PFSK-1 (cell line): Measurements from ENCODE around the gene TRIM9.

Experiments
- FOXP2 ChIP-seq: optimal IDR thresholded peaks from 2 replicates; pipeline ENCODE3; 2011; ENCODE audit warnings: borderline replicate concordance, control low read depth, inconsistent platforms; ENCODE audit not compliant: insufficient read depth; ENCODE audit errors: extremely low read length, extremely low read depth
- POLR2AphosphoS5 ChIP-seq: IDR thresholded peaks from 2 replicates; pipeline ENCODE4 v1.6.1; 2012; ENCODE audit warnings: low read depth, mild to moderate bottlenecking, control low read depth, low read length, moderate library complexity
- SIN3A ChIP-seq: IDR thresholded peaks from 2 replicates; pipeline ENCODE4 v1.6.1; 2012; ENCODE audit warnings: mild to moderate bottlenecking, low read length, moderate library complexity, borderline replicate concordance; ENCODE audit not compliant: insufficient read depth
- TAF1 ChIP-seq: IDR thresholded peaks from 2 replicates; pipeline ENCODE4 v1.6.1; 2012; ENCODE audit warnings: low read length, control low read depth, borderline replicate concordance; ENCODE audit not compliant: insufficient read depth
- TF ChIP-seq, protein P1 (sequence below), 2 experiments: IDR thresholded peaks; 2 replicates each; pipeline versions ENCODE4 v1.6.1 to v1.8.0; 2011 to 2012; ENCODE audit warnings: low read depth in 2 of 2, low read length in 2 of 2, control low read depth in 1 of 2, inconsistent platforms in 1 of 2, mild to moderate bottlenecking in 1 of 2, moderate library complexity in 1 of 2; ENCODE audit not compliant: insufficient read depth in 1 of 2

Gene TRIM9

DNA sequence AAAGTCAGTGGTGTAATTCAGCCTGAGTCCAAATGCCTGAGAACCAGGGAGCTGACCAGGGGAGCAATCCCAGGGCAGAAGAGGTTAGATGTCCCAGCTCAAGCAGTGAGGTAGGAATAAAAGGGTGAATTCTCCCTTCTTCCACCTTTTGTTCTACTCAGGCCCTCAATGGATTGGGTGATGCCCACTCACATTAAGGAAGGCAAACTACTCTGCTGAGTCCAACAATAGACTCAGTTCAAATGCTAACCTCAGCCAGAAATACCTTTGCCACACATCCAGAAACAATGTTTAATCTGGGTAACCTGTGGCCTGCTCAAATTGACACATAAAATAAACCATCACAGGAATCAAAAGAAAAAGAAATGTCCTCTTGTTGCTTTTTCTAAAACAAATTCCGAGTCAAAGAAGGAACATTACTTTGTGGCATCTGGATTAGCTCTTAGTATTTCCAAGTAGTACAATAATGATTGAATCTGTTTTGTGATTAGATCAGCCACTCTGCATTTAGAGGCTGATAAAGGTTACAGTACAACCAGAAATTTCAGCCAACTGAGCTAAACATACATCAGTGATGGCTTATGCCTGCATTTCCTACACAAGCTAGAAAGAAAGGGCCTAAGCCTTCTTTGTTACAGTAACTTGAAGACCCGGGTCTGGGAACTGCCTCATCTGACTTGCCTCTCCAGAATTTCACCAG is 43.6 kb upstream of the TRIM9 start:
- no peak for TF ChIP-seq SIN3A
- no peak for TF ChIP-seq POLR2AphosphoS5
- TF ChIP-seq FOXP2: no peak
- no peak for TF ChIP-seq TAF1
- TF ChIP-seq, protein P1, sequence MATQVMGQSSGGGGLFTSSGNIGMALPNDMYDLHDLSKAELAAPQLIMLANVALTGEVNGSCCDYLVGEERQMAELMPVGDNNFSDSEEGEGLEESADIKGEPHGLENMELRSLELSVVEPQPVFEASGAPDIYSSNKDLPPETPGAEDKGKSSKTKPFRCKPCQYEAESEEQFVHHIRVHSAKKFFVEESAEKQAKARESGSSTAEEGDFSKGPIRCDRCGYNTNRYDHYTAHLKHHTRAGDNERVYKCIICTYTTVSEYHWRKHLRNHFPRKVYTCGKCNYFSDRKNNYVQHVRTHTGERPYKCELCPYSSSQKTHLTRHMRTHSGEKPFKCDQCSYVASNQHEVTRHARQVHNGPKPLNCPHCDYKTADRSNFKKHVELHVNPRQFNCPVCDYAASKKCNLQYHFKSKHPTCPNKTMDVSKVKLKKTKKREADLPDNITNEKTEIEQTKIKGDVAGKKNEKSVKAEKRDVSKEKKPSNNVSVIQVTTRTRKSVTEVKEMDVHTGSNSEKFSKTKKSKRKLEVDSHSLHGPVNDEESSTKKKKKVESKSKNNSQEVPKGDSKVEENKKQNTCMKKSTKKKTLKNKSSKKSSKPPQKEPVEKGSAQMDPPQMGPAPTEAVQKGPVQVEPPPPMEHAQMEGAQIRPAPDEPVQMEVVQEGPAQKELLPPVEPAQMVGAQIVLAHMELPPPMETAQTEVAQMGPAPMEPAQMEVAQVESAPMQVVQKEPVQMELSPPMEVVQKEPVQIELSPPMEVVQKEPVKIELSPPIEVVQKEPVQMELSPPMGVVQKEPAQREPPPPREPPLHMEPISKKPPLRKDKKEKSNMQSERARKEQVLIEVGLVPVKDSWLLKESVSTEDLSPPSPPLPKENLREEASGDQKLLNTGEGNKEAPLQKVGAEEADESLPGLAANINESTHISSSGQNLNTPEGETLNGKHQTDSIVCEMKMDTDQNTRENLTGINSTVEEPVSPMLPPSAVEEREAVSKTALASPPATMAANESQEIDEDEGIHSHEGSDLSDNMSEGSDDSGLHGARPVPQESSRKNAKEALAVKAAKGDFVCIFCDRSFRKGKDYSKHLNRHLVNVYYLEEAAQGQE (IDR thresholded peaks at IDR 0.05; ENCODE audit: insufficient read depth in 1 of 2, low read depth in 2 of 2, low read length in 2 of 2): no peak

DNA sequence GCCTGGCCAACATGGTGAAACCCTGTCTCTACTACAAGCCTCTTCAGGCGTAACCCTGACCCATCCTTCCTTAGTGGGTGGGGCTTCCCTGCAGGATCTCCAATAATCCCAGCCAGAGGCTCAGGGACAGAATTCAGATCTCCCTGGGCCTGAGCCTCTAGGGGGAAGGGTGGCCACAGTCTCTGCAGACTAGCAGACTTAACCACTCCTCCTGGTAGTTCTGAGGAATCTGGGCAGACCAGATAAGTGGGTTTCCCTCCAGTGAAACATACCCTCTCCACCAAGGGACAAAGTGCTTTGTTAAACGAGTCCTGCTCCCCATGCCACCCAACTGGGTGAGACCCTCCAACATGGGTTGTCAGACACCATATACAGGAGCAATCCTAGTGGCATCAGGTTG is 36.6 kb upstream of the TRIM9 start:
- TF ChIP-seq, protein P1 (IDR thresholded peaks at IDR 0.05; ENCODE audit: insufficient read depth in 1 of 2, low read depth in 2 of 2, low read length in 2 of 2): no peak
- TF ChIP-seq SIN3A (no peak), FOXP2 (no peak), TAF1 (no peak), POLR2AphosphoS5 (no peak)

DNA sequence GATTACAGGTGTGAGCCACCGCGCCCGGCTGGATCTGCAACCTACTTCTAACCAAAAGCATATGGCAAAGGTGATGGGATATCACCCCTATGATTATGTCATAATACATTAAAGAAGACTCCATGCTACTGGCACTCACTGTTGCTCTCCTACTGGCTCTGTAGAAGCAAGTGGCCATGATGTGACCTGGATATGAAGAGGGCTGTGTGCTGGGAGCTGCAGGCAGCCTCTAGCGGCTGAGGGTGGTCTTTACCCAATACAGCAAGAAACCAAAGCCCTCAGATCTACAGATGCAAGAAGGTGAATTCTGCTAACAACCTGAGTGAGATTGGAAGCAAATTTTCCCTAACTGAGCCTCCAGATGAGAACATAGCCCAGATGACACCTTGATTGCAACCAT is 34.2 kb upstream of the TRIM9 start:
- TF ChIP-seq POLR2AphosphoS5 (no peak), TAF1 (no peak), FOXP2 (no peak), SIN3A (no peak)
- TF ChIP-seq, protein P1 (IDR thresholded peaks at IDR 0.05; ENCODE audit: insufficient read depth in 1 of 2, low read depth in 2 of 2, low read length in 2 of 2): no peak

- no peak for TF ChIP-seq FOXP2
- TF ChIP-seq, protein P1 (IDR thresholded peaks at IDR 0.05; ENCODE audit: insufficient read depth in 1 of 2, low read depth in 2 of 2, low read length in 2 of 2): no peak
- no peak for TF ChIP-seq POLR2AphosphoS5
- no peak for TF ChIP-seq TAF1
- TF ChIP-seq SIN3A: no peak
Observed at GRCh38 chr14:51124029-51124428, 29.1 kb upstream of the TRIM9 start.
